Subcutaneous abdominal adipose tissue (tissue), 5 donors: ENCODE measurements around the gene PDLIM1.

Experiments
- H3K27ac ChIP-seq: one replicate; pipeline ENCODE4 v1.7.0; 2013; ENCODE audit warnings: low read depth, mild to moderate bottlenecking, inconsistent platforms, low read length, moderate library complexity
- H3K27me3 ChIP-seq, 5 donors: one replicate each; pipeline ENCODE4 v1.7.0; 2013; ENCODE audit warnings: low read length in 5 of 5, inconsistent platforms in 1 of 5; ENCODE audit not compliant: control insufficient read depth in 5 of 5, insufficient read depth in 4 of 5
- H3K36me3 ChIP-seq, 5 donors: one replicate each; pipeline ENCODE4 v1.7.0; 2013; ENCODE audit warnings: low read length in 5 of 5; ENCODE audit not compliant: control insufficient read depth in 5 of 5, insufficient read depth in 5 of 5
- H3K4me1 ChIP-seq, 5 donors: one replicate each; pipeline ENCODE4 v1.7.0; 2013; ENCODE audit warnings: low read length in 5 of 5, mild to moderate bottlenecking in 3 of 5, moderate library complexity in 1 of 5; ENCODE audit not compliant: control insufficient read depth in 5 of 5, insufficient read depth in 5 of 5
- H3K4me3 ChIP-seq, 5 donors: one replicate each; pipeline ENCODE4 v1.7.0; 2013; ENCODE audit warnings: low read length in 5 of 5, low read depth in 1 of 5
- H3K9ac ChIP-seq, 5 donors: one replicate each; pipeline ENCODE4 v1.7.0; 2013; ENCODE audit warnings: low read length in 5 of 5, mild to moderate bottlenecking in 4 of 5, moderate library complexity in 3 of 5
- H3K9me3 ChIP-seq, 5 donors: one replicate each; pipeline ENCODE4 v1.7.0; 2013; ENCODE audit warnings: low read length in 5 of 5; ENCODE audit not compliant: control insufficient read depth in 5 of 5
- donor health status: healthy.
- donor health status: healthy.
- donor health status: healthy.
- donor health status: healthy.
- donor health status: healthy.

Gene PDLIM1

DNA sequence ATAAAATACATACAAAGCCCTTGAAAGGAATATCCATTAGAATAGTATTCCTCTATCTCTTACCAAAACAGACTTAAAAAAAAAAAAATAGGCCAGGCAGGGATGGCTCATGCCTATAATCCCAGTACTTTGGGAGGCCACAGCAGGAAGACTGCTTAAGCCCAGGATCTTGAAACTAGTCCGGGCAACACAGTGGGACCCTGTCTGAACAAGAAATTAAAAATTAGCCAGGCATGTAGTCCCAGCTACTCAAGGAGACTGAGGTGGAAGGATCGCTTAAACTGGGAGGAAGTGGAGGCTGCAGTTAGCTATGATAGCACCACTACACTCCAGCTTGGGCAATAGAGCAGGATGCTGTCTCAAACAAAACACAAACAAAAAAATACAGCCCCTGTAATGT lies 9.6 kb downstream of the PDLIM1 start:
- H3K9me3 ChIP-seq = no peaks in the 10 kb centered on the region
- H3K27ac ChIP-seq = no peak overlapping the region
- no peak overlapping the region for H3K9ac ChIP-seq
- H3K36me3 ChIP-seq = peaks cover 0 to 2% (median 0%) of the 10 kb centered on the region in 5 donors
- H3K4me3 ChIP-seq = no peak overlapping the region
- peaks cover 2 to 44% (median 27%) of the 10 kb centered on the region in 5 donors for H3K4me1 ChIP-seq
- H3K27me3 ChIP-seq = no peaks in the 10 kb centered on the region

DNA sequence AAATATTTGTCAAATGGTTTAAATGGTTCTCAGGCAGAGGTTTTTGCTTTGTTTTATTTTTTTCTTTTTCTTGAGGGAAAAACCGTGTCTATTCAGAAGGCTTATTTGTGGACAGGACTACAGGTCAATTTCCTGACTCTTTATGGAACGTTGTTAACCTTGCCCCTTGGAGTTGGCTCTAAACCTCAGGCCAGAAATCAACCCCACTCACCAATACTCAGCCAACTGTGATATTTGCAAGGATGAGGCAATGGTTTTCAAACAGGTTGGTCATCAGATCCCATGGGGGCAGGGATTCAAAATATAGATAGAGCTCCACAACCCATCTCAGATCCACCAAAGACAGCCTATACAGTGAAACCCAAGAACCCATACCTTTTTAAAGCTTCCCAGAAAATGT lies 10.2 kb downstream of the PDLIM1 start:
- H3K4me1 ChIP-seq = peaks cover 2 to 50% (median 33%) of the 10 kb centered on the region in 5 donors
- H3K4me3 ChIP-seq = no peak overlapping the region
- H3K36me3 ChIP-seq = peaks cover 0 to 2% (median 0%) of the 10 kb centered on the region in 5 donors
- H3K9ac ChIP-seq = no peak overlapping the region
- H3K27me3 ChIP-seq = no peaks in the 10 kb centered on the region
- H3K27ac ChIP-seq = no peak overlapping the region
- no peaks in the 10 kb centered on the region for H3K9me3 ChIP-seq

DNA sequence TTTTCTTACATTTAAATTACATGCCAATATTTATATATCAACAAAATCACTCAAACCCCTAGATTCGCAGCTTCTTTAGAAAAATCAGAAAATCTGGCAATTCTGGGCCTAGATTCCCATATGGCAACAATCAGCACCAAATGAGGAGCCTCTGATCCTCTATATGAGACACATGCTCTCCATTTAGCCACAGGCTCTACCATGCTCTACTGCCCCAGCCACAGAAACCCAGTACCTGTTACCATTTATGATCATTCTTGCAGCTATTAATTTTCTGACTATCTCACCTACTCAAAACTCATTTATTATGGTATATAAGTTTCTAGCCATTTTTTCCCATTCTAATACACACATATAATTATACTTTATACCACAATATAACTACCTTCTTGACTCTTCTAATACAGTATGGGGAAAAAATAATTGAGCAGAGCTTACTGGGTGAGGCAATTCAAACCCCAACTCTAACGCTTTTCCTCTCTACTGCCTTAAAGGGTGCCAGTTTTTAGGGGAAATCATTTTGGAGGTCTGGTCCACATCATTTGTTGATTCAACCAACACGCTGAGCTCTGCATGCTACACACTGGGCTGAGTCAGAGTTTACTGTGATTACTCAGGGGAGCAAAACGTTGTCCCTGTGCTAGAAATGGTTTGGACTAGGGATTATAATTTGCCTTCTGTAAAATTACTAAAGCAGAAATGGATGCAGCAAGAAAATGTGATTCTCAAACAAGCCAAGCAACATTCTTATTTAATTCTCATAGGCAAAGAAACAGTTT lies 11.6 kb downstream of the PDLIM1 start:
- Histone ChIP-seq H3K4me1 (peaks cover 2 to 55% (median 37%) of the 10 kb centered on the region in 5 donors), H3K9ac (no peak overlapping the region), H3K27me3 (no peaks in the 10 kb centered on the region), H3K4me3 (no peak overlapping the region), H3K9me3 (no peaks in the 10 kb centered on the region), H3K27ac (no peak overlapping the region), H3K36me3 (peaks cover 0 to 2% (median 0%) of the 10 kb centered on the region in 5 donors)

DNA sequence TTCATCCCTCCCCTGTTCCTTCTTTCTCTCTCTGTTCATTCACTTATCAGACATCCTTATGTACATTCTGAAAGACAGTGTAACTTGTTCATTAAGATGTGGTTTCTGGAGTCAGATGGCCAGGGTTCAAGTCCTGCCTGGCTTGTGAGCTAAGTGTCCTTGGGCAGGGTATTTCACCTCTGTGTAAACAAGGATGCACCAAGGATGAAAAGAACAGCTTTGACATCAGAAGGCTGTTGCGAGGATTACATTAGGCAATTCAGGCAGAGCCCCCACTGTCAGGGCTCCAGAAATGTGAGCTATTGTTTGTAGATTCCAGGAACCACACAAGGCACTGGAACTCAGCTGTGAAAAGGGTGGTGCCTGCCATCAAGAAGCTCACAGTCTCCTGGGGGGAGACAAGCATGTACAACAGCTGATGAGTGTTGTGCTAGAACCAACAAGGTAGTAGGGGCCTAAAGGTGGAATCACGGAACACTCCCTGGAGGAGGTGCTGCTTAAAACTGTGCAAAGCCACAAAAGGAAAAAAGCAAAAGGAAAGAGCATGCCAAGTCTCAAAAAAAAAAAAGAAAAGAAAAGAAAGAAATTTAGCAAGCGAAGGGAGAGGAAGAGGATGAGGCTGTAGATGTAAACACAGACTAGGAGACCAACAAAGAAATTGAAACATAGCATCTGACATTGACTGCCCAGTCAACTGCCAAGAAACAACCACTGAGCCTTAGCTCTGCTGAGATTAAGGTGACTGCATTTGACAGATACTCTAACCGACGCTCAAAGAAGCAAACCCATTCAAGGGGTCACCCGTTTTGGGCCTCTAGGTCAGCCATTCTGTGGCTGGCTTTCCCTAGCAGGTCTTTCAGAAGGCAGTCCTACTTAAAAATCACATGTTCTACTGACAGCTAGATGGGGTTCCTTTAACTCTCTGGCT lies 12.5 kb downstream of the PDLIM1 start:
- H3K27ac ChIP-seq = no peak overlapping the region
- peaks cover 7 to 65% (median 42%) of the 10 kb centered on the region in 5 donors for H3K4me1 ChIP-seq
- H3K9me3 ChIP-seq = no peaks in the 10 kb centered on the region
- H3K36me3 ChIP-seq = peaks cover 0 to 2% (median 0%) of the 10 kb centered on the region in 5 donors
- no peak overlapping the region for H3K4me3 ChIP-seq
- H3K27me3 ChIP-seq = no peaks in the 10 kb centered on the region
- no peak overlapping the region for H3K9ac ChIP-seq

DNA sequence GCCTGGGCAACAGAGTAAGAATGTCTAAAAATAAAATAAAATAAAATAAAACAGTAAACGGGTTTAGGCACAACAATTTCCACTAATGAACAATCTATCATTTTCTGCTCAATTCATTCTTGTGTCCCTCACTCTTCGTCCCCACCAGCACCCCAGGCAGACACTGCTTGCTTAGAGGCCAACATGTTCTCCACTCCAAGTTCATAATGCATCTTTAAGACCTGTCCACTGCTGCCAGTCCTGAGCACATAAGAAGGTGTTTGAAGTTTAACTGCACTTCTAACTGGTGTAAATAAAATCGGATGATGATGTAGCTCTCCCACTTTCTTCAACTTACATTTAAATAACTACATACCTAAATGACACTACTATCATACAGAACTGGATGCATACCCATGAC lies 13.2 kb downstream of the PDLIM1 start:
- Histone ChIP-seq H3K4me1 (peaks cover 10 to 72% (median 47%) of the 10 kb centered on the region in 5 donors), H3K9me3 (no peaks in the 10 kb centered on the region), H3K27me3 (no peaks in the 10 kb centered on the region), H3K36me3 (peaks cover 0 to 2% (median 0%) of the 10 kb centered on the region in 5 donors), H3K4me3 (no peak overlapping the region), H3K27ac (no peak overlapping the region), H3K9ac (no peak overlapping the region)

DNA sequence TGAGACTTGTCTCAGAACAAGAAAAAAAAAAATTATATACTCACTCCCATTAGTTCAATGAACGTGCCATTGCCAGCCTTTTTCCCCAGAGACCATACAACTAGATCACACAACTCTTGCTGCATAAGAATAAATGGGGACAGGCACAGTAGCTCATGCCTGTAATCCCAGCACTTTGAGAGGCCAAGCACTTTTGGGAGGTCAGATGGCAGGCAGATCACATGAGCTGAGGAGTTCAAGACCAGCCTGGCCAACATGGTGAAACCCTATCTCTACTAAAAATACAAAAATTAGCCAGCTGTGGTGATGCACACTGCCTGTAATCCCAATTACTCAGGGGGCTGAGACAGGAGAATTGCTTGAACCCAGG lies 13.6 kb downstream of the PDLIM1 start:
- Histone ChIP-seq H3K4me1 (peaks cover 10 to 72% (median 47%) of the 10 kb centered on the region in 5 donors), H3K36me3 (peaks cover 0 to under 1% (median 0%) of the 10 kb centered on the region in 5 donors), H3K4me3 (no peak overlapping the region), H3K27ac (no peak overlapping the region), H3K9ac (no peak overlapping the region), H3K27me3 (no peaks in the 10 kb centered on the region), H3K9me3 (no peaks in the 10 kb centered on the region)

DNA sequence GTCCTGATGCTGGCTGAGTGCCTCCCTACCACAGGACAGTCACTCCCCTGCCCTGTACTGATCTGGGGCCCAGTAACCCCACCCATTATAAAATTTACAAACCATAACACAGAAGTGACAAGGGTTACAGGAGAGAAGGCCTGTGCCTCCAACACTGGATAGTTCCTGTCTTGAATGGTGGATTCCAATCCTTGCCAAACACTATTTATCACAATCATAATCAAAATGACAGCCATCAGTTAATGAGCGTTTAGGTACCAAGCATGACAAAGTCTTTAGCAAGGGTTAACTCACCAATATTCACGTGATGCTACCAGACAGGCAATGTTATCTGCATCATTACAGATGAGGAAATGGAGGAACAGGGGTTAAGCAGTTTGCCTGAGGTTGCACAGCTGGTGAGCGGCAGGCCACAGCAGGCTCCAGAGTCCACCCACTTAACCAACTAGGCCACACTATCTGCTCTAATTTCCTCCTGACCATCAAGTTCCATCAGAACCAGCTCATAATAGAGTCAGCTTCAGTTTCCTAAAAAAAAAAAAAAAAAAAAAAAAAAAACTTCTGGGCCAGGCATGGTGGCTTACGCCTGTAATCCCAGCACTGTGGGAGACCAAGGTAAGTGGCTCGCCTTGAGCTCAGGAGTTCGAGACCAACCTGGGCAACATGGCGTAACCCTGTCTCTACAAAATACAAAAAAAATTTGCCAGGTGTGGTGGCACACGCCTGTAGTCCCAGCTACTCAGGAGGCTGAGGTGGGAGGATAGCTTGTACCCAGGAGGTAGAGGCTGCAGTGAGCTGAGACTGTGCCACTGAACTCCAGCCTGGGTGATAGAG lies 14.2 kb downstream of the PDLIM1 start:
- no peaks in the 10 kb centered on the region for H3K9me3 ChIP-seq
- no peak overlapping the region for H3K27ac ChIP-seq
- no peaks in the 10 kb centered on the region for H3K36me3 ChIP-seq
- H3K4me3 ChIP-seq = no peak overlapping the region
- H3K9ac ChIP-seq = peak overlapping the region in 1 of 5 donors; percentile 10
- H3K4me1 ChIP-seq = peaks cover 10 to 72% (median 47%) of the 10 kb centered on the region in 5 donors
- H3K27me3 ChIP-seq = no peaks in the 10 kb centered on the region

DNA sequence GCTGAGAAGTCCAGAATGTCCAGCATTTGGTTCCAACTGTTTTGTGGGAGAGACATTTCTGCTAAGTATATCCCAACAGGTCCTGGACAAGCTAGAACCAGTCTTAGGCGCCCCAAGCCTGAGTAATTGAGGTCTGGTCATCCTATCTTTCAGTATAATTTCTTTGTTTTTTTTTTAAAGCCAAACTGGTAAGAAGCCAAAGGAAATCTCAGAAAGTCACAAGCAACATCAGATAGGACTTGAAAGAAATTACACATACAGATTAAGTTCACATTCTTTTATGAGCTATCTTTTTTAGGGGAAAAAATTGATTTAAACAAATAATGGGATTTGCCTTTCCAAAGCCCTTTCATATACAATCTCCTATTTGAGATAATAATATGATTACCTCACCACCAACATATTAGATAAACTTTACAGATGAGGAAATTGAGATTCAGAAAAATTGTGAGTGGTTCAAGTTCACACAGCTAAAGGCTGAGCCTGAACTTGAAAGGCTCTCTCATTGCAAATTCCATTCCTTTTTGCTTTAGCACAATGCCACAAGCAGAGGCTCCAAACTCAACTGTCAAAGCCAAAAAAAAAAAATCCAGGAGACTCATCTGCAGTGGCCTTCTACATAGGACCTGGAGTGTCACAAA lies 15.0 kb downstream of the PDLIM1 start:
- no peaks in the 10 kb centered on the region for H3K27me3 ChIP-seq
- H3K27ac ChIP-seq = no peak overlapping the region
- H3K9me3 ChIP-seq = no peaks in the 10 kb centered on the region
- peaks cover 10 to 69% (median 47%) of the 10 kb centered on the region in 5 donors for H3K4me1 ChIP-seq
- peaks cover 0 to 4% (median under 1%) of the 10 kb centered on the region in 5 donors for H3K36me3 ChIP-seq
- H3K9ac ChIP-seq = peak overlapping the region in 1 of 5 donors; percentile 10
- H3K4me3 ChIP-seq = no peak overlapping the region
